ENCODE measurements around the gene KRTAP9-8.

DNA sequence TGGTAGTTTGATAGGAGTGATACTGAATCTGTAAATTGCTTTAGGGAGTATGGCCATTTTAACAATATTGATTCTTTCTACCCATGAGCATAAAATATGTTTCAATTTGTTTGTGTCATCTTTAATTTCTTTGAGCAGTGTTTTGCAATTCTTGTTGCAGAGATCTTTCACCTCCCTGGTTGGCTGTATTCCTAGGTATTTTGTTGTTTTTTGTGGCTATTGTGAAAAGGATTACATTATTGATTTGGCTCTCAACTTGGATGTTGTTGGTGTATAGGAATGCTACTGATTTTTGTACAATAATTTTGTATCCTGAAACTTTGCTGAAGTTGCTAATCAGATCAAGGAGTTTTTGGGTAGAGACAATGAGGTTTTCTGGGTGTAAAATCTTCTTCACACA lies 20.6 kb downstream of the KRTAP9-8 start:
- TF ChIP-seq CTCF (IDR thresholded peaks at IDR 0.05), result no peak
- no peak for TF ChIP-seq POLR2A (IDR thresholded peaks at IDR 0.05)
